GM21619 (cell line): ENCODE data around the gene ZBTB38.
A peak's percentile ranks its signal among the peaks of the same experiment; 100 is the strongest.

Experiments
- ATAC-seq: cut with Tn5 transposase; IDR thresholded peaks from one replicate; pipeline ENCODE4 v1.9.1; 2021; ENCODE audit not compliant: unreplicated experiment

Gene ZBTB38

DNA sequence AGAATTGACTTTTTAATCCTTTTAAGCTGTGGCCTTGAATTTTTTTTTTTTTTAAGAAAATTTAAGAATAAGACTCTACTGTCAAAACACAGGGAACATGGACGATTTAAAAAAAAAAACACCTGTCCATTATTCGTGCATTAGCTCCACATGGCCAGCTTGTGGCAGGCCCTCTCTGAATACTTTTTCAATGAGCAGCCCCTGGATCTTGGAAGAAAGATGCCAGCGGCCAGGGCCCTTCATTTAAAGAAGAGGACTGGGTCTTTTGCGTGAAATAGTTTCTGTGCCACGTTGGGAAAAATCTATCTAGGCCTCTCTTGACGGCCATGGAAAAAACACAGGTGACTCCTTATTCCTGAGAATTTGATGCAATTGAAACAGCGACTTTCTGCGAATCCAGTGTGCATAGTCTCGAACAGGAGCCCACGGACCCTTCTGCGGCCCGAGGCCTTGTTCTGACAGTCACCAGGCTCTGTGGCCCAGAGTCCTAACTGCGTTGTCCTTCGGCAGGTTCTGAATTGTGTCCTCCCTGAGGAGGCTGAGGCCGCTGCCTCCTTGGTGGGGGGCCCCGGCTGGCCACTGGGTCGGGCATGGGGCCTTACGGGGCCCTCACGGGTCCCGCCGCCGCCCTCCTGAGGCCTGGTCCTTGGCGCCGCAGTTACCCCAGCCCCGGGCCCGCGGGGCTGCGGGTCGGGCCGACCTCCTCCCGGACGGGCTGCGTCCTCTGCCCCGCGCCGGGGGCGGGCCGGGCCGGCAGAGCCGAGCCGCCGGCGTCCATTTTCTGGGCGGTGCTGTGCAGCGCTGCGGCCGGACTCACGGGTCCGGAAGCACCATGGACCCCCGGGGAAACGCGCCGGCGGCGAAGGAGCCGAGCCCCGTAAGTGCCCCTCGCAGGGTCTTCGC lies 33.5 kb downstream of the ZBTB38 start:
- ATAC-seq = peak; percentile 57

- peak; percentile 49 for ATAC-seq
Measured at GRCh38 chr3:141402476-141403171, 34.3 kb downstream of the ZBTB38 start.

DNA sequence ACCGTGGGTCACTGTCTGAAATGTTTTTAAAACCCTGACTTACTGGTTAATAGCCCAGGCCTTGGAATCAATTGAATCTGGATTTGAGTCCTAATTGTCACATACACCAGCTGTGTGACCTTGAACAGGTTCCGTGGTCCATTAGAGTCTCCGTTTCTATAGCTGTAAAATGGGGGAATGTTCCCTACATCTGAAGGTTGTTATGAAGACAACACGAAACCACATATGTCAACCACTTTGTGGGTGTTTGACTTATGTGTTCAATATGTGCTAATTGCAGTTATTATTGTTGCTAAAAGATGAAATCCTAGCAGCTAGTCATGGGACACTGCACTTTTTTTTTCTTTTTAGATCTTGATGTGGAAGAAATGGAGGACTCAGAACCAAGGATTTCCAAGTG lies 35.3 kb downstream of the ZBTB38 start:
- no peak for ATAC-seq

DNA sequence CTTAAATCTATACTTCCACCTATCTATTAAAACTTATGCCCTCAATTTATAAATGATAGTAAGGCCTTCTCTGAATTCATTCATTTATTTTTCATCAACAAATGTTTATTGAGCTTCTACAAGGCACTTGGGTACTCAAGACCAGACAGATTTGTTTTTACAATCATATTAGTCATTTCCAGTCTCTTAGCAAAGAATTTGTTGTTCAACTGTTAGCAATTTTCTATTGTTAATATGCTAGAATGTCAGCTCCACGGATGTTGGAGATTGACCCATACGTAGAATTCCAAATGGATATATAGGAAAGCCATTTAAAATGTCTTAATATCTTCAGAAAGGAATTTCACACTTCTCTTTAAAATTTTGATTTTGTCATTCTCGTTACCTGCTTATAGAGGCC lies 36.7 kb downstream of the ZBTB38 start:
- no peak for ATAC-seq

GRCh38 chr3:141405591-141405990 lies 37.3 kb downstream of the ZBTB38 start:
- no peak for ATAC-seq

GRCh38 chr3:141406265-141406664 lies 38.0 kb downstream of the ZBTB38 start:
- no peak for ATAC-seq

DNA sequence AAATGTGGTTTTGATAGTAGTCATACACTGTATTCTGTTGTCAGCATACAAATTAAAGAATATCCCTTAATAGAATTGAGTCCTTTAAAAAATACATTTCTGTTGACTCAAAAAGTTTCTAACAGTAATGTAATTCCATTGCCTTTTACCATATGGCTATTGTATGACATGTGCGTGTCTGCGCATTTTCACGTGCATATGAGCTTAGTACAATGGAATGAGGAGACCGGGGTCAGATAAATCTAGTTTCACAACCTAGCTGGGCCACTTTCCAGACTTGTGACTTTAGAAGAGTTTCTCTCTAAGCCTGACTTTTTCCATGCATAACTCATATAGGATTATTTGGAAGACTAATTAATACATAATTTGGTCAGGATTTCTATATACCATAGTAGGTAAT lies 38.7 kb downstream of the ZBTB38 start:
- ATAC-seq = no peak

DNA sequence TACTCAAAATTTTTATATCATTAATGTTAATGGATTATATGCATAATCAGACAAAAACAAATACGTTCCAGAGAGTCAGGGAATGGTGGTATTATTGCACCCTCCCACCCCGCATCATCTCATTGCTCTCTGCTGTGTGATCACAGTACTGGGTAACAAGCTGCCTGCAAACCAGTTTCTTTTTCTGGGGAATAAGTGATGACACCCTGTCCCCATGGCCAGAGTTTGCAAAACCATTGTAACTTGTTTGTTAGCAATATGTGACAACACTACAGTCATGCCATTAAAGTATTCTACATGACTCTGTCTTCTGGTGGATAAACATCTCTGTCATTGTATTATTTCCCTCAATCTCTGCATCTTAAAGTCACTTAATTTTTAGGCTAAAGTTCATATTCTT lies 39.5 kb downstream of the ZBTB38 start:
- no peak for ATAC-seq

DNA sequence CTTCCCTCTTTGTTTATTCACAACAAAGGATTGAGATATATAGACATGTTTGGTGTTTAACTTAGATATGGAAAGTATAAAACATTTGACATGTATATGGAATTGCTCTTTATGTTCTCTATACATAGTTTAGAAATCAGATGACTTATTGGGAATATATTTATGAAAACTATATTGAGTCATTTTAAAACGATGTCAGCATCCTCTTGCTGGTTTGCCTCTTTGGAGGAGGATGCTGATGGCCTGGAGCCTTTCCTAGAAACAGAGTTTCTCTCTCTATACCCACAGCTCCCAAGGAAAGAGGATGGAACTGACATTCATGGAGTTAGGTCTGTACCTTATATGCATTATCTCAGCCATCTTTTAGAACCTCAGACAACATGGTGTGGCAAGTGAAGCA lies 40.3 kb downstream of the ZBTB38 start:
- ATAC-seq = no peak

- no peak for ATAC-seq
Measured at GRCh38 chr3:141409940-141410241, 41.6 kb downstream of the ZBTB38 start.

GRCh38 chr3:141410408-141410807 lies 42.1 kb downstream of the ZBTB38 start:
- ATAC-seq = no peak

GRCh38 chr3:141410846-141411245 lies 42.5 kb downstream of the ZBTB38 start:
- ATAC-seq = no peak

DNA sequence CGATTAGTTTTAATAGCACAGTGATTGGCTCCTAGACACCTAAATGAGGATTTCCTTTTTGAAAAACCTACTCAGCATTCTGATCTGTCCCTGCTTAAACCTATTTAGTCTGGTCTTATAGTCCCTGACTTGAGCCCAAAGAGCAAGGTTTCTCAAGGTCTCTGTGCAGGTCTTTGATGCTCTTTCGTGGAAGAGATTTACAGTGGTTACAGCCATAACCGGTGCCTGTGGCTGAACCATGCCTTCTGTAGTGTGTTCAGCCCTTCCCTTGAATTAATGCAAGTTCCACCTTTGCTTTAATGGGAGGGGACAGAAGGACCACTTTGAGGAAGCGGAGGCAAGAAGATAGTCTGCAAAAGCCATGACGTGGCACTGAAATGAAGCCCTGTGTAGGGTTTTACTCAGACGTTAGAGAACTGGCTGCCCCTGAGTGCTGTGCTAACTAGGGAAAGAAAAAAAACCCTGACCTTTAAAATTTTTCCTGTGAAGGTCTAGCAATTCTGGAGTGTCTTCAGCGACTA lies 43.0 kb downstream of the ZBTB38 start:
- no peak for ATAC-seq

- no peak for ATAC-seq
Measured at GRCh38 chr3:141412087-141412935, 44.0 kb downstream of the ZBTB38 start.

DNA sequence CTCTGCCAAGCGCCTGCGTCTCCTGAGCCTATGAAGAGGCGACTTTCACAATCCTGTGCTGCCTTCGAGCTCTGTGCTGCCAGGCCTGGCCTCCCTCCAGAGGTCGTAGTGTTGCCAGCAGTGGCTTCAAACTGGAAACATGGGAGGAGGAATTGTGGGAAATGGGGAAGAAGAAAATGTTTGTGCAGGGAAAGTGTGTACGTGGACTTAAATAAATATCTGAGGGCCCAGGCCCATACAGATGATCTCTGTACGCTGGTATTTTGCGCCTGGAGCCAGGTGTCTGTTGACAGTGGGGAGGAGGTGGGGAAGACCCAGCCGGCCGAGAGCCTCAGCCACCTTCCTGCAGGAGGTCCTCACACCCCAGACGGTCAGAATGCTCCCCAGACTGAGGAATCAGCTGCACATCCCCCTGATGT lies 44.6 kb downstream of the ZBTB38 start:
- no peak for ATAC-seq

- no peak for ATAC-seq
Measured at GRCh38 chr3:141413391-141413790, 45.1 kb downstream of the ZBTB38 start.

GRCh38 chr3:141413801-141414689 lies 45.7 kb downstream of the ZBTB38 start:
- no peak for ATAC-seq

DNA sequence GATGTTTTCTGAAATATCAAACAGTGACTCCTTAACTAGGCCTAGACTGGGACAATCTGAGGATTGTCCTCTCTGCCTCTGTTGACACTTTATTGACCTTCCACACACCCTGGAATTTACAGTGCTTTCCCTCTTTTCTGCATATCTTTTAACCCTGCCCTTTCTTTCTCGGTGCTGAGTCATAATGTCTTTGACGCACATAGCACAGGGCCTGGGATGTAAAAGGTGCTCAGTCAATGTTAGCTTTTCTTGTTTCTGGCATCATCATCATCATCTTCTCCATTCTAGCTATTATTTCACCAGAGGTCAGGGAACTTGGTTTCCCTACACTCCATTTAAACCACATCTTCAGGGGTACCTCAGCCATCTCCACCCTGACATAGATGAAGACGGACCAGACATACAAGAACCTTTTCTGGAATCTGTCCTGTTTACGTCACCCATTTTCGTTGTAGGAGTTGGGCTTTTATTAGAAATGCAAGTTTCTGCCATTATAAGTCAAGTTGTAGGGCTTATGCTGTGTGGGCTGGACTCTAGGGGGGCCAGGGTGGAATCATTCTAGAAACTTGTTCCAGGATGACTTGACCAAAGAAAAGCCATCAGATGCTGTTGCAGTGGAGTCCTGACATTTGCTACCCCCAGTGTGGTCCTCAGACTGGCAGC lies 46.6 kb downstream of the ZBTB38 start:
- no peak for ATAC-seq

DNA sequence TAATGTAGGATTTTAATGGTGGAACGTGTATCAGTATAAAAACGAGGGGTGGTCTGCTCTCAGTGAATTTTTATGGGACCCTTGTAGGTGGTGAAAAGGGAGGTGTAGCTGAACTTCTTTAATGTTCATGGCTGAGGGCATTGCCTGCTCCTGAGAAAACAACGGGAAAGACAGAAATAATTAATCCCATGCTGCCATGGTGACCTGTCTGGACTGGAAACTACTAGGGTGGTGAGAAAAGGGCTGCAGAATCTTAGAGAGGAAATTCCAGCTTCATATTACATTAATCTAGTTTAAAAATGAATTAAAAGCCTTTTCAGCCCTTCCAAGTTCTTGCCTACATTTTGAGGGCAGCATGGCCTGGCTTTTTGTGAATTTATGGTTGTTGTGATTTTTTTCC lies 47.6 kb downstream of the ZBTB38 start:
- ATAC-seq = no peak
